ENCODE data around the gene SEMA4A.

SEMA4A gene

DNA sequence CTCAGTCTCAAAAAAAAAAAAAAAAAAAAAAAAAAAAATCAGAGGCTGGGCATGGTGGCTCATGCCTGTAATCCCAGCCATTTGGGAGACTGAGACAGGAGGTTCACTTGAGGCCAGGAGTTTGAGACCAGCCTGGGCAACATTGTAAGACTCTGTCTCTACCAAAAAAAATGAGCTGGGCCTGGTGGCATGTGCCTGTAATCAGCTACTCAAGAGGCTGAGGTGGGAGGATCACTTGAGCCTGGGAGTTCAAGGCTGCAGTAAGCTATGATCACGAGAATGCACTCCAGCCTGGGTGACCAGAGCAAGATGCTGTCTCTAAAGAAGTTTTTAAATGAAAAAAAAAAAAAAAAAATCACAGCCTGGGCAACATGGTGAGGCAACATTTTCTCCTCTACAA, 10.3 kb downstream of the SEMA4A start:
- Histone ChIP-seq H3K9me2 (replicated peaks; ENCODE audit: control insufficient read depth, low read length) (no peaks in the 10 kb centered on the region), H3K36me3 (ENCODE audit: control insufficient read depth, low read length) (peaks cover 38% of the 10 kb centered on the region), H3K4me2 (ENCODE audit: low read length) (no peak overlapping the region), H3K4me1 (ENCODE audit: control insufficient read depth, low read length) (peaks cover 12% of the 10 kb centered on the region), H3K4me3 (ENCODE audit: low read length) (no peak overlapping the region), H4K20me1 (ENCODE audit: control insufficient read depth, insufficient read depth, low read depth, low read length) (no peaks in the 10 kb centered on the region), H3K9me3 (ENCODE audit: control insufficient read depth, insufficient read depth, low read length) (no peaks in the 10 kb centered on the region), H3K27ac (ENCODE audit: low read depth, low read length) (no peak overlapping the region), H3K27me3 (ENCODE audit: control insufficient read depth, low read length) (no peaks in the 10 kb centered on the region), H3K79me2 (ENCODE audit: control insufficient read depth, low read length) (no peaks in the 10 kb centered on the region), H3F3A (ENCODE audit: control insufficient read depth, insufficient read depth) (no peaks in the 10 kb centered on the region)
- TF ChIP-seq EZH2phosphoT487 (IDR thresholded peaks at IDR 0.05; ENCODE audit: borderline replicate concordance, low read length) = no peak
- TF ChIP-seq, protein P1, sequence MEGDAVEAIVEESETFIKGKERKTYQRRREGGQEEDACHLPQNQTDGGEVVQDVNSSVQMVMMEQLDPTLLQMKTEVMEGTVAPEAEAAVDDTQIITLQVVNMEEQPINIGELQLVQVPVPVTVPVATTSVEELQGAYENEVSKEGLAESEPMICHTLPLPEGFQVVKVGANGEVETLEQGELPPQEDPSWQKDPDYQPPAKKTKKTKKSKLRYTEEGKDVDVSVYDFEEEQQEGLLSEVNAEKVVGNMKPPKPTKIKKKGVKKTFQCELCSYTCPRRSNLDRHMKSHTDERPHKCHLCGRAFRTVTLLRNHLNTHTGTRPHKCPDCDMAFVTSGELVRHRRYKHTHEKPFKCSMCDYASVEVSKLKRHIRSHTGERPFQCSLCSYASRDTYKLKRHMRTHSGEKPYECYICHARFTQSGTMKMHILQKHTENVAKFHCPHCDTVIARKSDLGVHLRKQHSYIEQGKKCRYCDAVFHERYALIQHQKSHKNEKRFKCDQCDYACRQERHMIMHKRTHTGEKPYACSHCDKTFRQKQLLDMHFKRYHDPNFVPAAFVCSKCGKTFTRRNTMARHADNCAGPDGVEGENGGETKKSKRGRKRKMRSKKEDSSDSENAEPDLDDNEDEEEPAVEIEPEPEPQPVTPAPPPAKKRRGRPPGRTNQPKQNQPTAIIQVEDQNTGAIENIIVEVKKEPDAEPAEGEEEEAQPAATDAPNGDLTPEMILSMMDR (IDR thresholded peaks at IDR 0.05; ENCODE audit: low read depth, low read length, poor library complexity, severe bottlenecking) = no peak

DNA sequence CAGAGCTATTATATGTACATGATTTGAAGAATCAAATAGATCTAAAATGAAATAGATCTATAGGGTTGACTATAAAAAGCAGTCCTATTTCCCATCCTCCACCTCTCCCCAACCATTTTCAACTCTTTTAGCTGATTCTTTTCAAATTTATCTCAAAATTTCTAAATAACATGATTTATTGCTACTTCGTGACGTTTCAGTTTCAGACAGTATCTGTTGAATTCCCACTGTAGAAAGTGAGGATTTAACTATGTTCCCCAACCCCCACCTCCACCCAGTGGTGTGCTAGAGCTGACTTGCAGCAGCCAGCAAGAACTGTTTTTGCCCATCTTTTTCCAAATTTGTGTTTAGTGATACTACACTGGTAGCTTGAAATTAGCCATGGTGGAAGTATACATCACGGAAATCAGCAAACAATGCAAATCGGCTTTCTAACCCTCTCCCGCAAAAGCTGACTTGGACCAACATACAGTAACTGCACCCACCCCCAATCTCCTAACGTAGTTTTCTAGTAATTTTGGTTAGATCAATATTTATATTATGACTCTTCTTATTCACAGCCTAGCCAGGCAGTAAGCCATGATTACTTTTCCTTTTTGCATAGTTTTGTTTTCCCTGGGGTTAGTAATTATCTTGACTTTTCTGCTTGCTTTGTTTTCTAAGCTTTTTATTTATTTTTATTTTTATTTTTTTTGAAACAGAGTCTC, 10.9 kb downstream of the SEMA4A start:
- Histone ChIP-seq H3K9me3 (ENCODE audit: control insufficient read depth, insufficient read depth, low read length) (no peaks in the 10 kb centered on the region), H3K36me3 (ENCODE audit: control insufficient read depth, low read length) (peaks cover 36% of the 10 kb centered on the region), H3K9me2 (replicated peaks; ENCODE audit: control insufficient read depth, low read length) (no peaks in the 10 kb centered on the region), H3K4me2 (ENCODE audit: low read length) (no peak overlapping the region), H3F3A (ENCODE audit: control insufficient read depth, insufficient read depth) (no peaks in the 10 kb centered on the region), H3K79me2 (ENCODE audit: control insufficient read depth, low read length) (no peaks in the 10 kb centered on the region), H3K27me3 (ENCODE audit: control insufficient read depth, low read length) (no peaks in the 10 kb centered on the region), H4K20me1 (ENCODE audit: control insufficient read depth, insufficient read depth, low read depth, low read length) (no peaks in the 10 kb centered on the region), H3K4me1 (ENCODE audit: control insufficient read depth, low read length) (peaks cover 10% of the 10 kb centered on the region), H3K27ac (ENCODE audit: low read depth, low read length) (no peak overlapping the region), H3K4me3 (ENCODE audit: low read length) (no peak overlapping the region)
- TF ChIP-seq, protein P1 (IDR thresholded peaks at IDR 0.05; ENCODE audit: low read depth, low read length, poor library complexity, severe bottlenecking) = no peak
- TF ChIP-seq EZH2phosphoT487 (IDR thresholded peaks at IDR 0.05; ENCODE audit: borderline replicate concordance, low read length) = no peak

DNA sequence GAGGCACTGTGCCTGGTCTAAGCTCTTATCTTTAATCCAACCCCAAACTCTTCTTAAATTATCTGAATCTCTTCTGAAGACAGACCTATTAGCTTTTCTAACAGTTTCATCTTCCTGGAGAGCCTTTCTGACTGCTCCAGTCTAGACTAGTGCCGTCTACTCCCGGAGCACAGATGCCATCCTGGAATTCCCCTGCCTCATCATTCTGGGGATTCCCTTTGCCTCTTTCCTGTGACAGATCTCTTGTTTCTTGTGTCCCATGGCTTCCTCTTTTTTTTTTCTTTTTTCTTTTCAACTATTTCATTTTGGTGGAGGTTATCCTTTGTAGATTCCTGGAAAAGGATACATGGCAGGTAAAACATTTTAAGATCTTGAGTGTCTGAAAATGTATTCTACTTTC, 11.7 kb downstream of the SEMA4A start:
- H3K4me1 ChIP-seq (ENCODE audit: control insufficient read depth, low read length) = peaks cover 10% of the 10 kb centered on the region

More for the DNA sequence above, 11.7 kb downstream of the SEMA4A start:
- Histone ChIP-seq H4K20me1 (ENCODE audit: control insufficient read depth, insufficient read depth, low read depth, low read length) (no peaks in the 10 kb centered on the region), H3K4me3 (ENCODE audit: low read length) (no peak overlapping the region), H3K36me3 (ENCODE audit: control insufficient read depth, low read length) (peaks cover 32% of the 10 kb centered on the region), H3F3A (ENCODE audit: control insufficient read depth, insufficient read depth) (no peaks in the 10 kb centered on the region), H3K27me3 (ENCODE audit: control insufficient read depth, low read length) (no peaks in the 10 kb centered on the region), H3K79me2 (ENCODE audit: control insufficient read depth, low read length) (no peaks in the 10 kb centered on the region), H3K9me3 (ENCODE audit: control insufficient read depth, insufficient read depth, low read length) (no peaks in the 10 kb centered on the region), H3K9me2 (replicated peaks; ENCODE audit: control insufficient read depth, low read length) (no peaks in the 10 kb centered on the region), H3K4me2 (ENCODE audit: low read length) (no peak overlapping the region), H3K27ac (ENCODE audit: low read depth, low read length) (no peak overlapping the region)
- TF ChIP-seq, protein P1 (IDR thresholded peaks at IDR 0.05; ENCODE audit: low read depth, low read length, poor library complexity, severe bottlenecking) = no peak
- no peak for TF ChIP-seq EZH2phosphoT487 (IDR thresholded peaks at IDR 0.05; ENCODE audit: borderline replicate concordance, low read length)

Data from DOHH2 (cell line).